Thoracic aorta (tissue), 2 donors: ENCODE results near the gene PKDREJ. TPM values are rescaled to one million over a fixed set of nuclear protein-coding genes. Genes with fewer than 3 reads are reported as not detected.

ENCODE experiments used
- ATAC-seq: fragments of 150-250 bp; one replicate; pipeline ENCODE4 v1.8.0; 2017; ENCODE audit warnings: low read depth; ENCODE audit not compliant: insufficient number of reproducible peaks, low FRiP score
- DNase-seq: peaks from one replicate; pipeline ENCODE4 v3.0.0-alpha.2; 2020; ENCODE audit warnings: low spot score
- H3K27ac ChIP-seq, 2 donors: fragments of 200-600 bp; sonication (generic); 1 replicate in 1 of 2; 2 replicates in 1 of 2; pipeline ENCODE4 v1.5.1; 2016; ENCODE audit warnings: mild to moderate bottlenecking in 2 of 2, moderate library complexity in 2 of 2
- H3K27me3 ChIP-seq: fragments of 200-600 bp; sonication (generic); replicated peaks from 2 replicates; pipeline ENCODE4 v1.6.0; 2016; ENCODE audit warnings: mild to moderate bottlenecking; ENCODE audit not compliant: insufficient read depth
- H3K36me3 ChIP-seq: fragments of 200-600 bp; sonication (generic); one replicate; pipeline ENCODE4 v1.5.1; 2016
- H3K4me1 ChIP-seq, 2 donors: fragments of 200-600 bp; sonication (generic); 1 replicate in 1 of 2; 2 replicates in 1 of 2; pipeline versions ENCODE4 v1.5.1 to v1.6.0; 2016; ENCODE audit warnings: low read depth in 2 of 2, mild to moderate bottlenecking in 1 of 2; ENCODE audit not compliant: control insufficient read depth in 1 of 2
- H3K4me3 ChIP-seq: fragments of 200-600 bp; sonication (generic); 2 replicates; pipeline ENCODE4 v1.5.1; 2016; ENCODE audit warnings: mild to moderate bottlenecking
- H3K9me3 ChIP-seq: fragments of 200-600 bp; sonication (generic); 2 replicates; pipeline ENCODE4 v1.5.1; 2016
- total RNA-seq, 2 donors: library from RNA; depleted of rRNA; stranded (reverse); fragments of >200 nt; gene quantifications; one replicate each; pipeline versions ENCODE4 v1.1.0 to v1.2.3, GENCODE V29; 2016
- TF ChIP-seq, protein P1 (sequence below): fragments of 200-600 bp; sonication (generic); IDR thresholded peaks from one replicate; pipeline ENCODE4 v1.5.1; 2019; ENCODE audit warnings: antibody characterized with exemption

PKDREJ gene
- total RNA-seq, 2 donors from 2014 or later = under 0.01 TPM; not detected in 1

DNA sequence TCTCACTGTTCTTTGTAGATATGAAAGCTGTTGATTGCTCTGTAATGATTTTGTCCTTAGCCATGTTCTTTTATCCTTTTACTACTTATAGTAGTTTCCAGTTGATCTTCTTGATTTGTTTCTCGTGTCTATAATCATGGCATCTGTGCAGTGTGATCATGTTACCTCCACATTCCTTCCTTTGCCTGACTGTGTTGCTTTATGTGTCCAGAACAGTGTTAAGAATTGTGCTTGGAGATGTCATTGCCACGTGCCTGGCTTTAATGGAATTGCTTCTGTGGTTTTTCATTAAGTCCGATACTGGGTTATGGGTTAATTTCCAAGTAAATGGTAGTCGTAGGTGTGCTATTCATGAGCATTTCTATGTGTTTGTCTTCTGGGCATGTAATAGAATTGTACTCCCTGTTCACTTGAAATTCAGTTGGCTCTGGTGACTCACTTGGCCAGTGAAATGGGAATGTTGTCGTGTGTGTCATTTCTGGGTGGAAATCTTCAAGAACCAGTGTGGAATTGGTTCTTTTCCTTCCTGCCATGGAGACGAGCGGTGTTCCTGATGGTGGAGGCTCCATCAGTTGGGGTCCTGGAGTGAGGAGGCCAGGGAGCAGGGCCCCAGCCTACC is 40.3 kb upstream of the PKDREJ start:
- Histone ChIP-seq H3K27ac (no peak overlapping the region), H3K4me3 (no peak overlapping the region), H3K4me1 (no peaks in the 10 kb centered on the region), H3K36me3 (no peaks in the 10 kb centered on the region), H3K9me3 (no peaks in the 10 kb centered on the region), H3K27me3 (no peaks in the 10 kb centered on the region)
- DNase-seq (no peak), ATAC-seq (no peak)
- TF ChIP-seq, protein P1, sequence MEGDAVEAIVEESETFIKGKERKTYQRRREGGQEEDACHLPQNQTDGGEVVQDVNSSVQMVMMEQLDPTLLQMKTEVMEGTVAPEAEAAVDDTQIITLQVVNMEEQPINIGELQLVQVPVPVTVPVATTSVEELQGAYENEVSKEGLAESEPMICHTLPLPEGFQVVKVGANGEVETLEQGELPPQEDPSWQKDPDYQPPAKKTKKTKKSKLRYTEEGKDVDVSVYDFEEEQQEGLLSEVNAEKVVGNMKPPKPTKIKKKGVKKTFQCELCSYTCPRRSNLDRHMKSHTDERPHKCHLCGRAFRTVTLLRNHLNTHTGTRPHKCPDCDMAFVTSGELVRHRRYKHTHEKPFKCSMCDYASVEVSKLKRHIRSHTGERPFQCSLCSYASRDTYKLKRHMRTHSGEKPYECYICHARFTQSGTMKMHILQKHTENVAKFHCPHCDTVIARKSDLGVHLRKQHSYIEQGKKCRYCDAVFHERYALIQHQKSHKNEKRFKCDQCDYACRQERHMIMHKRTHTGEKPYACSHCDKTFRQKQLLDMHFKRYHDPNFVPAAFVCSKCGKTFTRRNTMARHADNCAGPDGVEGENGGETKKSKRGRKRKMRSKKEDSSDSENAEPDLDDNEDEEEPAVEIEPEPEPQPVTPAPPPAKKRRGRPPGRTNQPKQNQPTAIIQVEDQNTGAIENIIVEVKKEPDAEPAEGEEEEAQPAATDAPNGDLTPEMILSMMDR = no peak

DNA sequence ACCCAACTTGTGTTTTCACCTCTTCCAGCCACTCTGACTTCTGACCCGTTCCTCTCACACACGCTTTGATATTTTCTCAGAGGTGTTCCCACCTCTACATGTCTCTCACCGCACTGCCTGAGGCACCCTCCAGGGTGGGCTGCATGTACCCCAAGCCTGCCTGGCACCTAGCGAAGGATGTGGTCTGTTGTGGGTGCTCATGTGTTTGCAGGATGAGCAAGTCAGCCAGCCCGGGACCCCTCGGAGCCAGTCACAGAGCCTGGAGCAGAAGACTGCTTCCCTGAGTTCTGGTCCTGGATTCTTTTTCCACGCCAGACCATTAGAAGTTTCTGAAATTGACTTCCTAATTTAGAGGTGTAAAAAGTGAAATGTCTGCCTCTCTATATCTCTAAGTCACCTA is 37.3 kb upstream of the PKDREJ start:
- Histone ChIP-seq H3K27me3 (no peaks in the 10 kb centered on the region), H3K9me3 (no peaks in the 10 kb centered on the region), H3K36me3 (no peaks in the 10 kb centered on the region), H3K27ac (no peak overlapping the region), H3K4me1 (peaks cover 10 to 17% of the 10 kb centered on the region in 2 donors), H3K4me3 (no peak overlapping the region)
- ATAC-seq (no peak), DNase-seq (no peak)
- TF ChIP-seq, protein P1 = no peak

DNA sequence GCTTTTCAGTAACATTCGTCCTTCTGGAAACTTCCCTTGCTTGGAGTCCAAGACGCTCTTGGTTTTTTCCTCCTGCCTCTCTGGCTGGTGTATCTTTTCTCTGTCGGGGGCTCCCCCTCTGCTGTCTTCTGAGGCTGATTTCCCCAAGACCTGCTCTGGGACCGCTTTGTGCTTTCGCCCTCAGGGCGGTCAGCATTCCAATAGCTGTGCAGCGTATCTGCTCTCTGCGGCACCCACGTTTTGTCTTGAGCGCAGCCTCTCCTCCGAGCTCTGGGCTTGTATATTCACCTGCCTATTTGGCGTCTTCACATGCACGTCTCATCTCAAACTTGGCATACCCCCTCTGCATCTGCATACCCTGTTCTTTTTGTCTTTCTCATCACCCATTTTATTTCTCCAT is 36.0 kb upstream of the PKDREJ start:
- TF ChIP-seq, protein P1 = no peak
- Histone ChIP-seq H3K36me3 (no peaks in the 10 kb centered on the region), H3K9me3 (no peaks in the 10 kb centered on the region), H3K27ac (no peak overlapping the region), H3K27me3 (no peaks in the 10 kb centered on the region), H3K4me3 (no peak overlapping the region), H3K4me1 (peaks cover 10 to 20% of the 10 kb centered on the region in 2 donors)
- no peak for ATAC-seq
- DNase-seq = no peak

DNA sequence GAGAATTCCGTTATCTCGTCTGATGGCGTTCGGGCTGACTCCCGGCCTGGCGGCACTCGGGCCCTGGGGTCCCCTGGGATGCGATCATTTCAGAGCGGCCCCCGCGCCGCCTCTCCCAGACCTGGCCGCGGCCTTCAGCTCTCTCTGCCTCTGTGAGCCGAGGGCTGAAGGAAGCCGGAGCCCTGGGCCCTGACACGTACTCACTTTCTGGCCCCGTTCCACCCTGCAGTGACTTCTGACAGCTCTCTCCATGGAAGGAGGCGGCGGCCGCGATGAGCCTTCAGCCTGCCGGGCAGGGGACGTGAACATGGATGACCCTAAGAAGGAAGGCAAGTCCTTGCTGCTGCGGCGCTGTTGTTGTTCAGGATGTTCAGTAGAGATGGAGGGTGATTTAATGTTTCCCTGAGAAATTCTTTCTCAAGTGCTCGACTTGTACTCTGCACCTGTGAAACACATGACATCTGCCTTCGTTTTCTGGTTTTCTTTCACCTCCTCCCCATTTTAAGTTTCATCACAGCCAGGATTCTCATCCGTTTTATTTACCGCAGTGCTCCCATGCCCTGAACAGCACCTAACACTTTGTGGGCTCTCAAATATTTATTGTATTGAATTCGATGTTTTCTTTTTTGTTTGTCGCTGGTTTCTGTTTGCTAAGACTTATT is 34.1 kb upstream of the PKDREJ start:
- Histone ChIP-seq H3K9me3 (no peaks in the 10 kb centered on the region), H3K27ac (no peak overlapping the region), H3K27me3 (no peaks in the 10 kb centered on the region), H3K4me1 (peaks cover 10 to 20% of the 10 kb centered on the region in 2 donors), H3K36me3 (peaks cover 10% of the 10 kb centered on the region), H3K4me3 (peak overlapping the region; percentile 92)
- no peak for DNase-seq
- TF ChIP-seq, protein P1 = no peak
- no peak for ATAC-seq

DNA sequence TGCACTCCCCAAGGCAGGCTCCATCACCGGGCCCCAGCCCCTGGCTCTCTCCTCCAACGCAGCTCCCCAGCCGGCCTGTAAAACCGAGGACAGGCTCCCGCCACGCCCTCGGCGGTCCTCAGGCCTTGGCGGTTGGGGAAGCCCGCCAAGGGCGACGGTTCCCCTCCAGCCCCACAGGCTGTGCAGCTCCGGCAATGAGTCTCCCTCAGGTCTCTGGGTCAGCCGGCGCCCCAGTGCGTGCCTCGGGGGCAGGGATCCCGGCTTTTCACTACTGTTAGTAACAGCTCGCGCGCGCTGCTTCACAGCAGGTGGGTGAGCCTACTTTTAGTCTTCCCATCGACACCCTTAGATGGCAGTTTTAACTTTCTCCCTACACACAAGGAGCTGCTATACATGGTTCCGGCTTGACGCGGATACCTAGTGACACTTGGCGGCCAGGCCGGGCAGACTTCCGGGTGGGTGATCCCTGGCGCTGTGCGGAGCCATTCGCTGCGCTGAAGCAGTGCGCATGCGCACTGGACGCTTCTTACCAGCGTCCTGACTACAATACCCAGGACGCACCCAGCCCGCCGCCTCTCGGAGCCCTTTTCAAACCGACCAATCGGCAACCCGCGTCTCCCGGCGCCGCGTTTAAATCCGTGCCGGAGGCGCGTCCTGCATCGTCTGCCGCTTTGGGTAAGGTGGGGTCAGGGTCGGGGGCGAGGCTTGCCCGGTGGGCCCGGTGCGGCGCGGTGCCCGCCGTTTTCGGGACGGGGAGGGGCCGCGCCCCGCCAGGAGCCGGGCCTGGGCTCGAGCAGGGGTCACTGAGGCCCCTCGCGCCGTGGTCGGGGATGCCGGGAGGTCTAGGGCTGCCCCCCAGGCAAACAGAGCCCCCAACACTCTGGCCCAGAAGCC is 33.4 kb upstream of the PKDREJ start, which contains the start of gene GTSE1:
TSS of gene GTSE1 (plus strand) at position 614 of the 894 bp plus-strand sequence. CDS start 531 bp downstream, outside the sequence.
- peak within 1 kb of the TSS; percentile 97 to 99 for H3K27ac ChIP-seq
- ATAC-seq (peak; percentile 92), DNase-seq (peak; percentile 89)
- peaks cover 18% of the 10 kb centered on the region for H3K36me3 ChIP-seq
- H3K27me3 ChIP-seq = no peaks in the 10 kb centered on the region
- TF ChIP-seq, protein P1 = no peak
- H3K4me3 ChIP-seq = peak within 1 kb of the TSS; percentile 92
- H3K4me1 ChIP-seq = peaks cover 10 to 20% of the 10 kb centered on the region in 2 donors
- no peaks in the 10 kb centered on the region for H3K9me3 ChIP-seq
